ENCODE data around the gene CDK13.

- TF ChIP-seq, protein P1, sequence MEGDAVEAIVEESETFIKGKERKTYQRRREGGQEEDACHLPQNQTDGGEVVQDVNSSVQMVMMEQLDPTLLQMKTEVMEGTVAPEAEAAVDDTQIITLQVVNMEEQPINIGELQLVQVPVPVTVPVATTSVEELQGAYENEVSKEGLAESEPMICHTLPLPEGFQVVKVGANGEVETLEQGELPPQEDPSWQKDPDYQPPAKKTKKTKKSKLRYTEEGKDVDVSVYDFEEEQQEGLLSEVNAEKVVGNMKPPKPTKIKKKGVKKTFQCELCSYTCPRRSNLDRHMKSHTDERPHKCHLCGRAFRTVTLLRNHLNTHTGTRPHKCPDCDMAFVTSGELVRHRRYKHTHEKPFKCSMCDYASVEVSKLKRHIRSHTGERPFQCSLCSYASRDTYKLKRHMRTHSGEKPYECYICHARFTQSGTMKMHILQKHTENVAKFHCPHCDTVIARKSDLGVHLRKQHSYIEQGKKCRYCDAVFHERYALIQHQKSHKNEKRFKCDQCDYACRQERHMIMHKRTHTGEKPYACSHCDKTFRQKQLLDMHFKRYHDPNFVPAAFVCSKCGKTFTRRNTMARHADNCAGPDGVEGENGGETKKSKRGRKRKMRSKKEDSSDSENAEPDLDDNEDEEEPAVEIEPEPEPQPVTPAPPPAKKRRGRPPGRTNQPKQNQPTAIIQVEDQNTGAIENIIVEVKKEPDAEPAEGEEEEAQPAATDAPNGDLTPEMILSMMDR (IDR thresholded peaks at IDR 0.05), result no peak
- TF ChIP-seq POLR2AphosphoS5 (IDR thresholded peaks at IDR 0.05) (no peak), EP300 (IDR thresholded peaks at IDR 0.05) (no peak), POLR2A (IDR thresholded peaks at IDR 0.05) (no peak)
Measured at GRCh38 chr7:39946693-39947092, 3.4 kb upstream of the CDK13 start.
